ENCODE data around the gene MTSS2. TPM values are rescaled to one million over a fixed set of nuclear protein-coding genes. Genes with fewer than 3 reads are reported as not detected.
A peak's percentile ranks its signal among the peaks of the same experiment; 100 is the strongest.

MTSS2 gene
- polyA plus RNA-seq, 1 of the 3 experiments (the other 2 are of a cell fraction): 54.1 TPM

DNA sequence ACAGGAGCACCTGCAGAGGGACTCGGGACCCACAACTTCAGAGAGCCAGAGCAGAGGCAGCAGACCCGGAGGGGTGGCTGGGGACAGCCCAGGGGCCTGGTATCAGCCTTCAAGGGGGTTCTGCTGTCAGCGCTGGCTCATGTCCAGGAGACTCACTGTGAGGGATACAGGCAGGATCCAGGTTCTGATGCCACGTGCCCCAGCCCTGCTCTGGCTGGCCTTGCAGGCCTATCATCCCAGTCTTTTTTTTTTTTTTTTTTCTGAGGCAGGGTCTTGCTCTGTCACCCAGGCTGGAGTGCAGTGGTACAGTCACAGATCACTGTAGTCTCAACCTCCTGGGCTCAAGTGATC is 9.0 kb upstream of the MTSS2 start:
- ChIA-PET POLR2A (no interaction called here), CTCF (interaction anchor here (0.7 to 3.8 kb wide), 5 partner anchors 9 to 76 kb away, joined by 3 to 21 read pairs (median 4); partner anchors contain the start of gene MTSS2)
- Histone ChIP-seq H3F3A (replicated peaks; ENCODE audit: insufficient read depth) (peaks cover 12% of the 10 kb centered on the region), H3K79me2 (ENCODE audit: insufficient read depth) (no peaks in the 10 kb centered on the region), H3K27me3 (ENCODE audit: insufficient read depth) (no peaks in the 10 kb centered on the region), H4K20me1 (ENCODE audit: insufficient read depth) (no peaks in the 10 kb centered on the region), H3K36me3 (replicated peaks in 1 of 2; ENCODE audit: control insufficient read depth in 1 of 2, insufficient read depth in 2 of 2, low read length in 1 of 2) (no peaks in the 10 kb centered on the region), H3K9ac (peak overlapping the region; percentile 81), H3K4me3 (ENCODE audit: low read depth in 2 of 2, low read length in 1 of 2) (no peak overlapping the region), H3K27ac (ENCODE audit: low read depth in 2 of 2, low read length in 1 of 2) (peak overlapping the region; percentile 89 to 98), H3K9me2 (no peaks in the 10 kb centered on the region), H3K9me3 (no peaks in the 10 kb centered on the region), H2AFZ (ENCODE audit: low read depth) (no peak overlapping the region), H3K4me2 (peak overlapping the region; percentile 74), H3K4me1 (ENCODE audit: control insufficient read depth in 1 of 2, insufficient read depth in 2 of 2, low read depth in 1 of 2, low read length in 1 of 2) (peaks cover 52 to 85% of the 10 kb centered on the region in 2 experiments)
- peak; percentile 74 for DNase-seq
- WGBS (ENCODE audit: low lambda C conversion rate): 94% methylated on average over 3 of the region's 4 CpGs
- TF ChIP-seq, protein P1, sequence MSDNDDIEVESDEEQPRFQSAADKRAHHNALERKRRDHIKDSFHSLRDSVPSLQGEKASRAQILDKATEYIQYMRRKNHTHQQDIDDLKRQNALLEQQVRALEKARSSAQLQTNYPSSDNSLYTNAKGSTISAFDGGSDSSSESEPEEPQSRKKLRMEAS (IDR thresholded peaks at IDR 0.05; ENCODE audit: low read depth): 0 out of 2 replicates have a peak, but pooled peaks have one; percentile 31
- TF ChIP-seq MEF2A (IDR thresholded peaks at IDR 0.05; ENCODE audit: borderline replicate concordance, low read depth): no peak
- no peak for TF ChIP-seq SMC3 (IDR thresholded peaks at IDR 0.05; ENCODE audit: low read depth, low read length)
- TF ChIP-seq, protein P2, sequence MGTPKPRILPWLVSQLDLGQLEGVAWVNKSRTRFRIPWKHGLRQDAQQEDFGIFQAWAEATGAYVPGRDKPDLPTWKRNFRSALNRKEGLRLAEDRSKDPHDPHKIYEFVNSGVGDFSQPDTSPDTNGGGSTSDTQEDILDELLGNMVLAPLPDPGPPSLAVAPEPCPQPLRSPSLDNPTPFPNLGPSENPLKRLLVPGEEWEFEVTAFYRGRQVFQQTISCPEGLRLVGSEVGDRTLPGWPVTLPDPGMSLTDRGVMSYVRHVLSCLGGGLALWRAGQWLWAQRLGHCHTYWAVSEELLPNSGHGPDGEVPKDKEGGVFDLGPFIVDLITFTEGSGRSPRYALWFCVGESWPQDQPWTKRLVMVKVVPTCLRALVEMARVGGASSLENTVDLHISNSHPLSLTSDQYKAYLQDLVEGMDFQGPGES (IDR thresholded peaks at IDR 0.05; ENCODE audit: low read depth, low read length): no peak
- TF ChIP-seq FOXJ3 (CRISPR knock-in tag; IDR thresholded peaks at IDR 0.05): no peak
- TF ChIP-seq, protein P3, sequence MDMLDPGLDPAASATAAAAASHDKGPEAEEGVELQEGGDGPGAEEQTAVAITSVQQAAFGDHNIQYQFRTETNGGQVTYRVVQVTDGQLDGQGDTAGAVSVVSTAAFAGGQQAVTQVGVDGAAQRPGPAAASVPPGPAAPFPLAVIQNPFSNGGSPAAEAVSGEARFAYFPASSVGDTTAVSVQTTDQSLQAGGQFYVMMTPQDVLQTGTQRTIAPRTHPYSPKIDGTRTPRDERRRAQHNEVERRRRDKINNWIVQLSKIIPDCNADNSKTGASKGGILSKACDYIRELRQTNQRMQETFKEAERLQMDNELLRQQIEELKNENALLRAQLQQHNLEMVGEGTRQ (IDR thresholded peaks at IDR 0.05; ENCODE audit: borderline replicate concordance, low read depth, low read length): no peak
- TF ChIP-seq NFIC (IDR thresholded peaks at IDR 0.05; ENCODE audit: borderline replicate concordance): peak; percentile 21; the same call in 1 of the 2 replicates
- no peak for TF ChIP-seq CHD2 (IDR thresholded peaks at IDR 0.05; ENCODE audit: low read length, partially characterized antibody)
- no peak for TF ChIP-seq FOSL2 (IDR thresholded peaks at IDR 0.05; ENCODE audit: borderline replicate concordance, low read depth)
- TF ChIP-seq, protein P4, sequence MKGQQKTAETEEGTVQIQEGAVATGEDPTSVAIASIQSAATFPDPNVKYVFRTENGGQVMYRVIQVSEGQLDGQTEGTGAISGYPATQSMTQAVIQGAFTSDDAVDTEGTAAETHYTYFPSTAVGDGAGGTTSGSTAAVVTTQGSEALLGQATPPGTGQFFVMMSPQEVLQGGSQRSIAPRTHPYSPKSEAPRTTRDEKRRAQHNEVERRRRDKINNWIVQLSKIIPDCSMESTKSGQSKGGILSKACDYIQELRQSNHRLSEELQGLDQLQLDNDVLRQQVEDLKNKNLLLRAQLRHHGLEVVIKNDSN (IDR thresholded peaks at IDR 0.05; ENCODE audit: borderline replicate concordance, low read depth): no peak
- TF ChIP-seq POLR2AphosphoS5 (IDR thresholded peaks at IDR 0.05; ENCODE audit: low read depth, low read length): no peak
- TF ChIP-seq GABPA (IDR thresholded peaks at IDR 0.05; ENCODE audit: low read depth): no peak
- no peak for TF ChIP-seq TEAD4 (IDR thresholded peaks at IDR 0.05; ENCODE audit: borderline replicate concordance, insufficient read depth)
- TF ChIP-seq RCOR1 (IDR thresholded peaks at IDR 0.05; ENCODE audit: low read length): 0 out of 2 replicates have a peak, but pooled peaks have one; percentile 28
- no peak for TF ChIP-seq FOXM1 (IDR thresholded peaks at IDR 0.05; ENCODE audit: low read depth)
- no peak for TF ChIP-seq ELF1 (IDR thresholded peaks at IDR 0.05)
- no peak for TF ChIP-seq NRF1 (IDR thresholded peaks at IDR 0.05; ENCODE audit: low read depth, low read length)
- no peak for TF ChIP-seq RXRA (IDR thresholded peaks at IDR 0.05; ENCODE audit: borderline replicate concordance, low read depth)
- TF ChIP-seq JUND (IDR thresholded peaks at IDR 0.05): no peak
- TF ChIP-seq, protein P5, sequence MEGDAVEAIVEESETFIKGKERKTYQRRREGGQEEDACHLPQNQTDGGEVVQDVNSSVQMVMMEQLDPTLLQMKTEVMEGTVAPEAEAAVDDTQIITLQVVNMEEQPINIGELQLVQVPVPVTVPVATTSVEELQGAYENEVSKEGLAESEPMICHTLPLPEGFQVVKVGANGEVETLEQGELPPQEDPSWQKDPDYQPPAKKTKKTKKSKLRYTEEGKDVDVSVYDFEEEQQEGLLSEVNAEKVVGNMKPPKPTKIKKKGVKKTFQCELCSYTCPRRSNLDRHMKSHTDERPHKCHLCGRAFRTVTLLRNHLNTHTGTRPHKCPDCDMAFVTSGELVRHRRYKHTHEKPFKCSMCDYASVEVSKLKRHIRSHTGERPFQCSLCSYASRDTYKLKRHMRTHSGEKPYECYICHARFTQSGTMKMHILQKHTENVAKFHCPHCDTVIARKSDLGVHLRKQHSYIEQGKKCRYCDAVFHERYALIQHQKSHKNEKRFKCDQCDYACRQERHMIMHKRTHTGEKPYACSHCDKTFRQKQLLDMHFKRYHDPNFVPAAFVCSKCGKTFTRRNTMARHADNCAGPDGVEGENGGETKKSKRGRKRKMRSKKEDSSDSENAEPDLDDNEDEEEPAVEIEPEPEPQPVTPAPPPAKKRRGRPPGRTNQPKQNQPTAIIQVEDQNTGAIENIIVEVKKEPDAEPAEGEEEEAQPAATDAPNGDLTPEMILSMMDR (IDR thresholded peaks at IDR 0.05): no peak
- no peak for TF ChIP-seq SIN3A (IDR thresholded peaks at IDR 0.05; ENCODE audit: borderline replicate concordance, low read depth, low read length)
- TF ChIP-seq RAD21 (IDR thresholded peaks at IDR 0.05; ENCODE audit: low read length): no peak
- TF ChIP-seq, protein P6, sequence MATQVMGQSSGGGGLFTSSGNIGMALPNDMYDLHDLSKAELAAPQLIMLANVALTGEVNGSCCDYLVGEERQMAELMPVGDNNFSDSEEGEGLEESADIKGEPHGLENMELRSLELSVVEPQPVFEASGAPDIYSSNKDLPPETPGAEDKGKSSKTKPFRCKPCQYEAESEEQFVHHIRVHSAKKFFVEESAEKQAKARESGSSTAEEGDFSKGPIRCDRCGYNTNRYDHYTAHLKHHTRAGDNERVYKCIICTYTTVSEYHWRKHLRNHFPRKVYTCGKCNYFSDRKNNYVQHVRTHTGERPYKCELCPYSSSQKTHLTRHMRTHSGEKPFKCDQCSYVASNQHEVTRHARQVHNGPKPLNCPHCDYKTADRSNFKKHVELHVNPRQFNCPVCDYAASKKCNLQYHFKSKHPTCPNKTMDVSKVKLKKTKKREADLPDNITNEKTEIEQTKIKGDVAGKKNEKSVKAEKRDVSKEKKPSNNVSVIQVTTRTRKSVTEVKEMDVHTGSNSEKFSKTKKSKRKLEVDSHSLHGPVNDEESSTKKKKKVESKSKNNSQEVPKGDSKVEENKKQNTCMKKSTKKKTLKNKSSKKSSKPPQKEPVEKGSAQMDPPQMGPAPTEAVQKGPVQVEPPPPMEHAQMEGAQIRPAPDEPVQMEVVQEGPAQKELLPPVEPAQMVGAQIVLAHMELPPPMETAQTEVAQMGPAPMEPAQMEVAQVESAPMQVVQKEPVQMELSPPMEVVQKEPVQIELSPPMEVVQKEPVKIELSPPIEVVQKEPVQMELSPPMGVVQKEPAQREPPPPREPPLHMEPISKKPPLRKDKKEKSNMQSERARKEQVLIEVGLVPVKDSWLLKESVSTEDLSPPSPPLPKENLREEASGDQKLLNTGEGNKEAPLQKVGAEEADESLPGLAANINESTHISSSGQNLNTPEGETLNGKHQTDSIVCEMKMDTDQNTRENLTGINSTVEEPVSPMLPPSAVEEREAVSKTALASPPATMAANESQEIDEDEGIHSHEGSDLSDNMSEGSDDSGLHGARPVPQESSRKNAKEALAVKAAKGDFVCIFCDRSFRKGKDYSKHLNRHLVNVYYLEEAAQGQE (IDR thresholded peaks at IDR 0.05; ENCODE audit: low read depth, low read length): no peak
- TF ChIP-seq EZH2phosphoT487 (IDR thresholded peaks at IDR 0.05; ENCODE audit: borderline replicate concordance, low read depth): no peak
- TF ChIP-seq MXI1 (IDR thresholded peaks at IDR 0.05; ENCODE audit: low read depth, low read length): peak; percentile 47; the same call in 1 of the 2 replicates
